Activated CD4-positive, alpha-beta T cell treated with anti-CD3 and anti-CD28 coated beads, Interleukin-2, amount 50 U/mL, for 24 hours (primary cell): ENCODE measurements around the gene GGA2.

Experiments used
- DNase-seq, 2 donors: peaks; one replicate each; pipeline ENCODE4 v3.0.0-alpha.2; 2020; ENCODE audit warnings: low read depth in 1 of 2, low spot score in 1 of 2

The GGA2 gene

GRCh38 chr16:23423496-23424049 lies 86.7 kb downstream of the GGA2 start:
- no peak for DNase-seq

DNA sequence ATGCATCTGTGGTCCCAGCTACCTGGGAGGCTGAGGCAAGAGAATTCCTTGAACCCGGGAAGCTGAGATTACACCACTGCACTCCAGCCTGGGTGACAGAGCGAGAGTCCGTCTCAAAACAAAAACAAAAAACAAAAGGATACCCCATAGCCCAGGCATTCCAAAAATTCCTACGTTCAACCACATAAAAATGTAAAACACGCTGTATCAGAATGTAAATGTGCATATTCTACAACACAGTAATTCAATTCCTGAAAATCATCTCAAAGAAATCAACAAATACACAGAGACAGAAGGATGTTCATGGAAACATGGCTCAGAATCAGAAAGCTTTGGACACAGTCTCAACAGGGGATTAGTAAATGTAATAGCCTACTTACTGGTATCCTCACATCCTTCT lies 90.3 kb downstream of the GGA2 start:
- DNase-seq, result no peak

DNA sequence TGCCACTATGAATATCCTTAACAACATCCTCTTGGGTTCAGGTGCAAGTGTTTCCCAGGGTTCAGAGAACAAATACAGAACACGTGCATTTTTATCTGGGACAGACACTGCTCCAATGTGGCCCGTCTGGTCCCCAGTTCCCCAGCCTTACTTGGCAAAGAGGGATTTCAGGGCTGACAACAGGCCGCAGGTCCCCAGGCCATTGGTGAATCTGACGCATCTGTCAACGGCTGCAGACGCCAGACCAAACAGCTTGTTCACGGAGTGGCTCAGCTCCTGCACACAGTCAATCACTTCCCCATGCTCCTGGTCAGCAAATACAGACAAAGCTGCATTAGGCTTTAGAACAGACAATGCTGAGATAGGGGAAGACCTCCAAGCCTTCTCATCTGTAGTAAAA lies 93.5 kb downstream of the GGA2 start:
- no peak for DNase-seq

DNA sequence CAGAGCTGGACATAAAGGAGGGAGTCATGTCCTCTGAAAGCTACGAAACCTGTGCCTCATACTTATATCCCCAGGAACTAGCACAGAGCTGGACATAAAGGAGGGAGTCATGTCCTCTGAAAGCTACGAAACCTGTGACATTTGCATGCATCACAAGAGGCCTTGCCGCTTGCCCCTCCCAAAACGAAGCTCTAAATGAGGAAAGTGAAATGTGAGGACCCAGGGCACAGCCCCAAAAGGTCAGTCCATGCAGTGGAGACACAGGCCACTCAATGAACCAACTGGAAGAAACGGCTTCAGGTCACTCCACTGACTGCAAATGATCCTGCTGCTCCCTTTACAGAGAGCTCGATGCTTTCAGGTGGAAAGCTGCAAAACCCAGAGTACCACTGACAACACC lies 95.6 kb downstream of the GGA2 start:
- no peak for DNase-seq
